Measurements from ENCODE around the gene RSBN1L.

DNA sequence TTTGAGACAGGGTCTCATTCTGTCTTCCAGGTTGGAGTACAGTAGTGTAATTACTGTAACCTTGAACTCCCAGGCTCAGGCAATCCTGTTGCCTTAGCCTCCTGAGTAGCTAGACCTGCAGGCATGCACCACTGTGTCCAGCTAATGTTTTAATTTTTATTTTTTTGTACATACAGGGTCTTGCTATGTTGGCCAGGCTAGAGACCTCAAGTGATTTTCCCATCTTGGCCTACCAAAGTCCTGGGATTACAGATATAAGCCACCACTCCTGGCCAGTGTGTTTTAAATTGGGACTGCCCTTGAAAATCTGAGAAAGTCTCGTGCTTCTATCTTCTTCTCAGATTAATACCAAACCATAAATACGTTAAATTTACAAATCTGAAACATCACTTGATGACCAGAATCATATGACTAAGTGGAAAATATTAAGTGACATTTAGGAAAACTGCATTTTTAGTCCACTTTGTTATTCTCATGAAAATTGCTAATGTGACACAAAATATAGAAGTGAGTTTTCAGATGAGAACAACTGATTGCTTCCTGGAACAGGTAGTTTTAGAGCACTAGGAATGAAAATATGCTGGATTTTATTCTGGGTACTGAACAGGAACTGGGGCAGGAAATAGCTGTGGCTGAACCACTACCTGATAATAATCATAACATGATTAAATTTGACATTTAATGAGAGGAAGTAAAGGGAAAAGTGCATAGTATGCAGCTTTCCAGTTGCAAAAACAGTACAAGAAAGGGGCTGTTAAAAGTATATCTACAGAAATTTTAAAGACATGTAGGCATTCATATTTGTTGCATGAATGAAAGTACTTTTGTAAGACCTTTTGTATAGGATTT lies 106.5 kb downstream of the RSBN1L start:
- TF ChIP-seq POLR2A (IDR thresholded peaks at IDR 0.05; ENCODE audit: low read depth, low read length) (no peak), POLR2AphosphoS5 (IDR thresholded peaks at IDR 0.05; ENCODE audit: low read depth, low read length) (no peak)

Data from GM12892 (cell line).